ENCODE measurements around the gene PDXK.
A peak's percentile ranks its signal among the peaks of the same experiment; 100 is the strongest.
"Not testable (repeated sequence)": the region's sequence is repeated elsewhere in the genome, so short reads cannot be mapped to it uniquely, and the experiment has no call there.

PDXK gene

DNA sequence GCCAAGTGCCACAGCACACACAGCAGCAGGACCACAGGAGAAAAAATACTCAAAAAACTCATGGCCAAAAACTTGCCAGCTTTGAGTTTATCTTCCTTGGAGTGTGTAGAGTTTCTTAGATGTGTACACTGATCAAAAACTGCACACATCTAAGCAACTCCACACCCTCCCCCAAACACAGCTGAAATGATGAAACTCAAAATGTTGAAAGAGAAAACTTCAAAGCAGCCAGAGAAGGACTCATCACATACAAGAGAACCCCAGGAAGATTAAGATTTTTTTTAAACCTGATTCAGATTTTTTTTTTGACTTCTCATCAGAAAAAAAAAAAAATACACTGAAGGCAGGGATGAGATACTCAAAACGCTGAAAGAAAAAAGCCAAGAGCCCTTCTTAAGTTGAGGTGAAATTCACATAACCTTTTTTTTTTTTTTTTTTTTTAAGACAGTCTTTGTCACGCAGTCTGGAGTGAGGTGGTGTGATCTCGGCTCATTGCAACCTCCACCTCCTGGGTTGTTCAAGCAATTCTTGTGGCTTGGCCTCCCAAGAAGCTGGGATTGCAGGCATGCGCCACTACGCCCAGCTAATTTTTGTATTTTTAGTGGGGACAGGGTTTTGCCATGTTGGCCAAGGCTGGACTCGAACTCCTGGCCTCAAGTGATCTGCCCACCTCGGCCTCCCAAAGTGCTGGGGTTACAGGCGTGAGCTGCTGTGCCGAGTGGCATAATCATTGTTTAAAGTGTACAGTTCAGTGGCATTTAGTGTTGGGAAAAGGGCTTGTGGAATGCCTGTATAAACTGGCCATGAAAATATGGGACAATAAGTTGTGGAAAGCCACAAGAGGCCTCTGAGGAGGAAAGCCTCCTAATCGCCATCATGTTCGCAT is 20.9 kb upstream of the PDXK start:
- no peak for DNase-seq (ENCODE audit: low read depth, low spot score)

DNA sequence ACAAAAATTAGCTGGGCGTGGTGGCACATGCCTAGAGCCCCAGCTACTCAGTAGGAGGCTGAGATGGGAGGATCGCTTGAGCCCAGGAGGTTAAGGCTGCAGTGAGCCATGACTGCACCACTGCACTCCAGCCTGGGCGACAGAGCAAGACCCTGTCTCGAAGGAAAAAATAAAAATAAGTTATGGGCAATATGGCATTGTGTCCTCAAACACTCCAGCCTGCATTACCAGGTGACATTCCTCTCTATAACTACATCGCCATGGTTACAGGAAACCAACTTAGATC is 19.5 kb upstream of the PDXK start:
- not testable (repeated sequence) for DNase-seq (ENCODE audit: low read depth, low spot score)

DNA sequence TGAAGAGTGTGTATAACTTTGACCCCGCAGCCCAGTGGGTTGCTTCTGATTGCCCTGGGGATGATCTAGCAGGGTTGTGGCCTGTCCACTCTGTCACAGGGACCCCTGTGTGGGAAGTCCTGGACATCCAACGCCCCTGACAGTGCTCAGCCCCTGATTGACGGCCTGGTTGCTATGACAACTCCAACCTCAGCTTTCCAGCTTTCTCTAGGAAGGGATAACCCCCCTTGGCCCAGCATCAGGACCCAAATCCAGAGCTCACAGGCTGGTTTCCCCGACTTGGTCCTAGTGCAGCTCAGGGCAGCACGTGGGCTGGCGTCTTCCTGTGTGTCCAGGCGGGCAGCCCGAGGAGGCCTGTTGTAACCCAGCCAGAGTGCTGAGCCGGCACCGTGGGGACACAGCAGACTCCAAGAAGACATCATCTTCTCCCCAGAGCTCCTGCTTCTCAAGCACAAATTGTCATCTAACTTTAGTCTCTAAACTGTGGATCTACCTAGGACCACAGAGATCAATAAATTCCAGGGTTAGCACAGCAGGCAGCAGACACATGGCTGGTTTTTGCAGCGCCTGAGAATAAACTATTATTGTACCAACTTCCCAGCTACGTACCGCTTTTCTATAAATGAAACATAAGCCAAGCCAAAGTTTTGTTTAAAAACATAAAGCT is 18.9 kb upstream of the PDXK start:
- no peak for DNase-seq (ENCODE audit: low read depth, low spot score)

DNA sequence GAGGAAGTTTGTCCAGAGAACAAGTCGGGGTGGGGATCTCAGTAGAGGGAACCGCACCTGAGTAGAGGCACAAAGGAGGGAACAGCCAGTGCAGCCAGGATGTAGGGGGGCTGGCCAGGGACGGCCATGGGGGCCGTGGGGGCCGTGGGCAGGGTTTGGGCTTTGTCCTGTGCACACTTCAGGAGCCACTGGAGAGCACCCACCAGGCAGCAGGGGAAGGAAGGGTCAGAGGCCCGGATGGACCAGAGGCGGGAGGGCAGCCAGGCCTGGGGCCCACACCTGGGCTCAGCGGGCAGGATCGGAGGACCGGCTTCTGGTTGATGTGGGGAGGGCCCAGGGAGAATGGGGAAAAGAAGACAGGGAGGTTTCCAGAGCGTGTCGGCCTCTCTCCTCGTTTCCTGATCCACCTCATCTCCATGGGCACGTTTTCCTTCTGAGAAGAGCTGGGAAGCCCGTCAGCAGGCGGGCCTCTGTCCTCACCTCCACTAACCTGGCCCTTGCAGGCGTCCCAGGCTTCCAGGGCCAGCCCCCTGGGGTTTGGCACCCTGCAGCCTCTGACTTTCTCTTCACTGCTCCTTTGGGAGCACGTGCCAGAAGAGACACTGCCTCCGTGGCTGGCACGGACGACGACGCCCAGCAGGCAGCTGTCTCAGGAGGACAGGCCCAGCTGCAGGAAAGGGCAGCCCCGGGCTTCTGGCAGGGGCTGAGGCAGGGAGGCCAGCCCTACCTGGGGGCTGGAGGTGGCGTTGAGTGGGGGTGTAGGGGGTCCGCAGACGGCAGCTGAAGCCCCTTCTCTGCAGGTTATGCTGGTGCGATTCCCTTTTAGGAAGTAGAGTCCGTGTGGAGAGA is 16.8 kb upstream of the PDXK start:
- no peak for DNase-seq (ENCODE audit: low read depth, low spot score)

DNA sequence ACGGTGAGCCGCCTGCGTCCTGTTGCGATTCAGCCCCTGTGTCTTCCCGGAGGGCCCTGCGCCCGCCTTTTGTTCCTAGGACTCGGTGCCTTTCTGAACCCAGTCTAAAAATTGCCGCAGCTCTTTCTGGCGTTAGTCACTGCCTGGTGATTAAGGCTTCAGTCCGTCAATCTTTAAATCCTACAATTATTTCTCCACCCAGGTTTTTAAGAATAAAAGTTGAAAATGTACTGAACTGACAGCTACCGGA is 16.2 kb upstream of the PDXK start:
- peak; percentile 39 for DNase-seq (ENCODE audit: low read depth, low spot score)

DNA sequence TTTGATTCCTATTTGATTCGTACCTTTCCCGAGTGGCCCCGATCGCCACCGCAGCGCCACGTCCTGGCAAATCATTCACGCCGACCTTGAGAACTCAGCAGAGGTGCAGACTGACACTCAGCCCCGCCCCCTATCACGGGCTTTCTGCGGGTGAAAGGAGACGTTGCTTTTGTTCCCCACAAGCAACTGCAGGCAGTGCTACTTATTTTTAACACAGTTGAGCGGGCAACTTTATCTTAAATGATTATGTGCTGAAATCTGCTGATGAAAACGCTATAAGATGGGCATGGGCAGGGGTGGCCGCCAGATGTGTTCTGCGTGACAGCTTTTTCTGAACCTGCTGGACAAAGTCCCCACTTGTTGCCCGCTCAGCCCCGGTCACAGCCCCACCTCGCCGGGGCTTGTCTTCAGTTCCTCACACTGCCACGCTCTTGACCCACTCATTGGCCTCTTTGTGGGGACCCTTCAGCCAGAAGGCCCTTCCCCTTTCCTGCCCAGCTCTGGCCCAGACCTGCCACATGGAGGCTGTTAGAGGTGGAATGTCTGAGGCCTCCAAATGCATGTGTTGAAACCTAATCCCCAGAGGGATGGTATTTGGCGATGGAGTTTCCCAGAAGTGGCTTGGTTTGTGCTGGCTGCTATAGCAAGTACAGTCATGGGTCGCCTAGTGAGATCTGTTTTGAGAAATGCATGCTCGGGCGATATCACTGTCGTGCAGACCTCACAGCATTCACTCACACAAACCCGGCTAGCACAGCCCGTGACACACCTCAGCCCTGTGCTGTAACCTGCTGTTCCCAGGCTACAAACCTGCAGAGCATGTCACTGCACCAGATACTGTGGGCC is 15.7 kb upstream of the PDXK start:
- DNase-seq (ENCODE audit: low read depth, low spot score) = peak; percentile 75

DNA sequence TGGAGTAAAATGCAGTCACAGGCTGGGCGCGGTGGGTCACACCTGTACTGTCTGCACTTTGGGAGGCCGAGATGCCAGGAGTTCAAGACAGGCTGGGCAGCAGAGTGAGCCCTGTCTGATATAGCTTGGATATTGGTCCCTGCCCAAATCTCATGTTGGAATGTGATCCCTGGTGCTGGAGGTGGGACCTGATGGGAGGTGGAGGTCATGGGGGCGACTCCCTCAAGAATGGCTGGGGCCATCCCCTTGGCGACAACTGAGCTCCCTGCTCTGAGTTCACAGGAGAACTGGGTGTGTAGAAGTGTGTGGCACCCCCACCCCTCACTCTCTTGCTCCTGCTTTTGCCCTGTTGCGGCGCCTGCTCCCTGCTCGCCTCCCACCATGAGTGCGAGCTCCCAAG is 11.5 kb upstream of the PDXK start:
- DNase-seq (ENCODE audit: low read depth, low spot score) = no peak

DNA sequence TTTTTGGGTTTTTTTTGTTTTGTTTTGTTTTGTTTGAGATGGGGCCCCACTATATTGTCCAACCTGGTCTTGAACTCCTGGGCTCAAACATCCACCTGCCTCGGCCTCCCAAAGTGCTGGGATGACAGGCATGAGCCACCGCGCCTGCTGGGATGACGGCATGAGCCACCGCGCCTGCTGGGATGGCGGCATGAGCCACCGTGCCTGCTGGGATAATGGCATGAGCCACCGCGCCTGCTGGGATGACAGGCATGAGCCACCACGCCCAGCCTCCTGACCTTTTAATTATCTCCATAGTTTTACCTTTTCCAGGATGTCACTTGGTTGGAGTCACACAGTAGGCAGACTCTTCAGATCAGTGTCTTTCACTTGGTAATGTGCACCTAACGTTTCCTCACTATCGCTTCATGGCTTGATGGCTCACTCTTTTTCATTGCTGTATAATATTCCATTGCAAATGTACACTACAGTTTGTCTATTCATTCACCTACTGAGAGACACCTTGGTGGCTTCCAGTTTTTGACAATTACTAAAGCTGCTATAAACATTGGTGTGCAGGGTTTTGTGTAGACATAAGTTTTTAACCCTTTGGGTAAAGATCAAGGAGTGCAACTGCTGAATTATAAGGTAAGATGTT is 10.1 kb upstream of the PDXK start:
- DNase-seq (ENCODE audit: low read depth, low spot score) = no peak

DNA sequence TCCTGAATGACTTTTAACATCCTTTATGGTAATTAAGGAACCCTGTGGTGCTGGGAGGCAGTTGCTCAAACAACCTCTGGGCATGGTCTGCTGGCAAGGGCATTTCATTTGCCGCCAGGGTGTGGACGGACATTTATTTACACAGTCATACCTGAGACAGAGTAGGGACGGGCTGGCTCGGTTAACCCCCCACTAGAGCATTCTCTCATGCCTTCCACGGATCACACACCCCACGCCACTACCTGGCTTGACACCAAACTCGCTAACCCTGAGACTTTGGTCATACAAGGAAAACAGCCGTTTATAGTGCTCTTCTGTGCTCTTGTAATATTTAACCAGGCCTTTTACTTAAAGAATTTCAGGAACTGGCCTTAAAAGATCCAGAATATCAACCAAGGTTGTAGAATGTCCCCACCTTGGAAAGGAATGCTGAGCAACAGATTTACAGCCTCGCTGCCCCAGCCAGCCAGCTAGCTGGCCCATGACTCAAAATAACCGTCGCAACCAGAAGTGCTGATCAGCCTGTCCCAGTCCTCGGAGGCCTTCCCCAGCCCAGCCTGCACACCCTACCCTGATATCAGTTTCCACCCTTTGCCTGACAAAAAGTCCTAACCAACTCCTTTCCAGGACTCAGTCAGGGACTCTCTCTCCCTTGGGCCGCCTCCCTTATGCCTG is 6.5 kb upstream of the PDXK start:
- DNase-seq (ENCODE audit: low read depth, low spot score) = peak; percentile 83

DNA sequence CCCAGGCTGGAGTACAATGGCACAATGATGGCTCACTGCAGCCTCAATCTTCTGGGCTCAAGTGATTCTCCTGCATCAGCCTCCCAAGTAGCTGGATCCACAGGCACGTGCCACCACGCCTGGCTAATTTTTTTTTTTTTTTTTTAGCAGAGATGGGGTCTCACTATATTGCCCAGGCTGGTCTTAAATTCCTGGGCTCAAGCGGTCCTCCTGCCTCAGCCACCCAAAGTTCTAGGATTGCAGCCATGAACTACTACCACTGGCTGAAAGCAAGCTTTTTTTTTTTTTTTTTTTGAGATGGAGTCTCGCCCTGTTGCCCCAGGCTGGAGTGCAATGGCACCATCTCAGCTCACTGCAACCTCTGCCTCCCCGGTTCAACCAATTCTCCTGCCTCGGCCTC is 5.8 kb upstream of the PDXK start:
- not testable (repeated sequence) for DNase-seq (ENCODE audit: low read depth, low spot score)

DNA sequence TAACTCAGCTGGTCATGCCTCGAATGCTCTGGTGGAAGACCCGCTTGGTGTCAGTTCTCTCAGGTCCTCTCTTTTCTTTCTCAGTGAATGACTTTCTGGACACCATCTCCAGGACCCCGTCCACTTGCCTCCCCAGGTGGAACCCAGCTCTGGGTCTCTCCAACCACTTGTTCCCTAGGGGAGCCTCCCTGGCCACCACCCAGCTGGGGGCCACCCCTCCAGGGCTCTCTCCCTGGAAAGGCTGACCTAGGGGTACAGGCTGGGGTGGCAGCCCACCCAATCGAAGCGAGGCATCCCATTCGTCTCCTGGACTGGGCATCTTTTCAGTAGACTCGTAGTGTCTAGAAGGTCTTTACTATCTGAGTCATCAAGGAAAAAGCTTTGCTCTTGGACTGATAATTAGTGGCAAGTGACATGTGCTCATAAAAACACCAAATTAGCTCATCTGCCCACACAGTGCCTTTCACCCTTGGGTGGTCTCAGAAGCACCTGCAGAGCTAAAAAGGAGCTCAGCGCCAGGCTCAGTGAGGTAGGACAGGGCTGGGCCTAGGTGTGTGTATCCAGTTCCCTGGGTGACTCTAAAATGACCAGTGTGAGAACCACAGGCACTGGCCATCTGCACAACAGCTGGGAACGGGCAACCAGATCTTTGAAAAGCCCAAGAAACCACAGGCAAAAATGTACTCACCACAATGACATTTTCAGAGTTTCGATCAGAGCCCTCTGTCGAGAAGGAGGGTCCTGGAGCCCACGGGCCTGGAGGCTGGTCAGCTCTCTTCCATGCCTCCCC is 2.4 kb upstream of the PDXK start:
- no peak for DNase-seq (ENCODE audit: low read depth, low spot score)

DNA sequence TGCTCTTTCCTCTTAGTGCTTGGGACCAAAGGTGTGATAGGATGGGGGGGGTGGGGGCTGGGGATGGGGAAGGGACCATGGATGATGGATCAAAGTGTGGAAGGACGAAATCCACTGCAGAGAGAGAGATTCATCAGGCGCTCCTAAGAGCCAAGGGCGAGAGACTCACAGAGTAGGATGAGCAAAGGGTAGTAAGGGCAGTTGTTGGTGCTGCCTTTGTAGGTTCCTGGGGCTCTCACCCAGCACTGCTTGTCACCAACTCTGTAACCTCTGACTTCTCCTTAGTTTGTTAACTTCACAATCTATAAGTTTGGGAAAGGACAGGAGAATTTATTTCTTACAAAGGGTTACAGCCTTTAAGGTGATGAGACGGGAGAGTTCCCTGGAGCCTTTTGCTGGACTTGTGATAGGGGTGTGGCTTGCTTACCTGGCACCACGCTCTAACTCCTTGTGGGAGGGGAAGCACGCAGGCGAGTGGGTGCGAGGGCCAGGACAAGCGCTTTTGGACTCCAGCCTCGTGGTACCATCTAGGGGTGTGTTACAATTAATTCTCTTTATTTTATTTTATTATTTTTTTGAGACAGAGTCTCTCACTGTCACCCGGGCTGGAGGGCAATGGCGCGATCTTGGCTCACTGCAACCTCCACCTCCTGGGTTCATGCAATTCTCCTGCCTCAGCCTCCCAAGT is 1.6 kb upstream of the PDXK start:
- DNase-seq (ENCODE audit: low read depth, low spot score) = no peak

DNA sequence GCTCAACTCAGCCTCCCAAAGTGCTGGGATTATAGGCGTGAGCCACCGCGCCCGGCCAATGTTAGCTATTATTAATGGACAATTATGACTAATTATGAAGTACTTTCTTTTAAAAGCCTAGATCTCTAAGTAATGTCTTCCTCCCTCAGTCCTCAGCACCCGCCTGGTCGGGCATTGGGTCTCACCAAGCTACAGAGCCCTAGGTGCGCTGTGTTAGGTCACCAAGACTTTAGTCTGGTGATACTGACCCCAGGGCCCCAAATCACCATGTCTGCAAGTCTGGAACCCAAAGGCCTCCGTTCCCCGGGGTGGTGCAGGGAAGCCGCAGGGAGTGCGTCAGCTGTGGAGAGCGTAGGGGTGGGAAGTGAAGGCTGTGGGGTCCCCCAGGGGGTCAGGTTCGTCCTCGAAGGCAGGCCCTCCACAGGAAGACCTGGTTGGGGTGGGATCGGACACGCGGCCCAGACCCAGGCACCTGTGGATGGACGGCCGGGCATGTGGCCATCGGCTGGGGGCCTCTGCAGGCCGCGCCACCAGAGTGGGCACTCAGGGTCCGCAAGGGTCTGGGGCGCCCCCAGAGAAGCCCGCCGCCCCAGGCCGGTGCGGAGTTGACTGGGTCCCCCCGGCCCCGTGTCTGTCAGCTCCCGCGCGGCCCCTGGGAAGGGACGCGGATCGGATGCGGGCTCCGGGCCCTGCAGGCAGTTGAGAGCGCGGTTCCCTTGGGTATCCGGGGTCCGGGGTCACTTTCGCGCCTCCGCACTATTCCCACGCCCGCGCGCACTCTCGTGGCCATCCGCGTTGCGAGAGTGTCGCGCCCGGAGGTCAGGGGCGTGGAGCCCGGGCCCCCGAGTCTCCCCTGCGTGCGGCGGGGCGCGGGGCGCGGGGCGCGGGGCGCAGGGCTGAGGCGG is 710 bp upstream of the PDXK start:
- no peak for DNase-seq (ENCODE audit: low read depth, low spot score)

DNA sequence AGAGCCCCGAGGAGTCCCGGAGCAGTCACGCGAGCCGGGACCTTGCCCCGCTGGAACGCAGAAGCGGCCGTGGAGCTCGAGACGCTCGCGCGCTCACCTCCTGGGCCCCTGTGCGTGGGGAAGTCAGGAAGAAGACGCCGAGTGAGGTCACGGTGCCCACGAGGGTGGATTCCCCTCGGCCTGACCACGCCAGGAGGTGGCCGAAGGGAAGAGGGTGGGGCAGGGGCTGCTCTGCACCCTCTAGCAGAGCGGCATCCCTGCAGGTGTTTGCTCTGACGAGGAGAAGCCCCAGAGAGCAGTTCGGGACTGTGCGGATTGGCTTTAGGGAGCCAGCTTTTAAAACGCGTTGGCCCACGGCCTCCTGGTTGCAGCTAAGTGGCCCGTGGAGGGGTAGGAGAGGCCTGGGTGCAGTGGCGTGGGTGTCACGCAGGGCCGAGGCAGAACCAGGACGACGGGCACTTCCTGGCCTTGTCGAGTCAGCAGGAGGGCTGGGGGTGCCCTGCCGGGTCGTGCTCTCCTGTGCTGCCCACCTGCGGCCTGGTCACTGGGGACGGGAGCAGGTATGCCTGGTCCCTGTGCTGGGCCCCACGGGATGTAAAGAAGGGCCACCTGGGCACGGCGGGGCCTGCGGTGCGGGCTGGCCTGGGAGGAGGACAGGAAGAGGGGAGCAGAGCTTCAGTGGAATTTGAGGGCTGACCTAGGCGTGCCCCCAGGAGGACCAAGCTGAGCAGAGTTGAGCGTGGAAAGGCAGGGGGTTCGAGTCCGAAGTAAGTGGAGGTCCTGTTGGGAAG is 1.0 kb downstream of the PDXK start:
- DNase-seq (ENCODE audit: low read depth, low spot score) = no peak

DNA sequence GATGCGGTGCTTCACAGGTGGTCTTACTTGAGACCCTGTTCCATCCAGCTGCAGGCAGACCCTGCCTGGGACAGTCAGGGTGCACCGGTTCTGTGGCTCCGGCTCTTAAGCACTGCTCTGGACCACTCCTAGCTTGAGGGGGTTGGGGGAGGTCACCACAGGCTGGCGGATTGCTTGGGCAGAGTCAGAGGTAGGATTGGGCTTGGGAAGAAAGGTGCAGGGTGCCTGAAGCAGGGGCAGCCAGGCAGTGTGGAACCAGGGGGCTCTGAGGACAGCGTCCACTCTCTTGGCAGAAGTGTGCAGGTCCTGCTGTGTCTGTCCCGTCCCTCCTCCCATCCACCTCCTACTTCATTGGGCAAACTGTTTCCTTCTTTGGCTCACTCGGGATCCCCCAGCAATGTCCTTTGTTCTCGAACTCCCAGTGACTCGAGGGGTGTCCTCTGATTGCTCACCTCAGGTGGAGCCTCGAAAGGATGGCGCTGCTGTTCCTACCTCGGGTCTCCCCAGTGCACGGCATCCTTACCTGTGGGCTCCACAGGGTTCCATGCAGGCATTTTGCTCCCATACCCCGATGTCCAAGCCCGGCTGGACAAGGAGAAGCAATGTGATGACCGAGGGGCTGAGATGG is 1.7 kb downstream of the PDXK start:
- no peak for DNase-seq (ENCODE audit: low read depth, low spot score)

DNA sequence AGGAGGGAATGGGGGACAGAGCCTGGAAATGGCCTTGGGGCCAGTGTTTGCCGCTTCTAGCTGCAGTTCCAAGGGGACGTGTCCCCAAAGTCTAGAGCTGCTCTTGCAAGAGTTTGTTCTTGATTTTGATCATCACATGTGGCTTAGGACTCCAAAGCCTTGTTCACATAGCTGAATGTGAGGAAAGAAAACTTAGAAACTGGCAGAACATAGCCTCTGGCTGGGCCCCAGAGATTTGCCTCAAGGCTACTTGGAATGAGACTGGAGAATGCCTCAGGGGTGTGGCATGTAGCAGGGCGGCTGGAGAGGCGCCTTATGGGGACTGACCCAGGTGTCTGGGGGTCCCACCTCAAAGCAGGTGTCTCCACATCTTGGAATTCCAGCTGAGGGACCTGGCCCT is 2.3 kb downstream of the PDXK start:
- no peak for DNase-seq (ENCODE audit: low read depth, low spot score)

DNA sequence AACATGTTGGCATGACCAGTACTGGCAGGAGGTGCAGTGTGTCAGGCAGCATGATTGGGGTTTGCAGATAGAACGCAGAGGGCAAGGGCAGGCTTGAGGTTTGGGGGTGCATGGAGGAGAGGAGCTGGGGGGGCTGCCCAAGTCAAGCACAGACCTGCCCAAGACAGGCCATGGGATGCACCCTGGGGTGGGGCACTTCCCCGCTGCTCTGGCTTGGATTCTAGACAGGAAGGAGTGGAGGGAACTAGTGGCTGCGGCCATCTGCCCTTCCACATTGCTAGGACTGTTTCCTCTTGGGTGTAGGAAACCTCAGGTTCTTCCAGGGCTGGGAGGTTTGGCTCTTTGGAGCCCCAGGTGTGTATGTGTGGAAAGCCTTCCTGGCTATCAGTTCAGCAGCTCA is 3.0 kb downstream of the PDXK start:
- DNase-seq (ENCODE audit: low read depth, low spot score) = no peak
